Muscle layer of colon (tissue), 2 donors: ENCODE data around the gene PTGIS.

Experiments used
- H3K27ac ChIP-seq: one replicate; pipeline ENCODE4 v1.7.0; 2013; ENCODE audit warnings: low read depth, mild to moderate bottlenecking, low read length, moderate library complexity
- H3K27me3 ChIP-seq, 2 donors: one replicate each; pipeline ENCODE4 v1.7.0; 2013; ENCODE audit warnings: low read length in 2 of 2, mild to moderate bottlenecking in 2 of 2; ENCODE audit not compliant: insufficient read depth in 2 of 2, control insufficient read depth in 1 of 2
- H3K36me3 ChIP-seq: one replicate; pipeline ENCODE4 v1.7.0; 2013; ENCODE audit warnings: mild to moderate bottlenecking, low read length; ENCODE audit not compliant: insufficient read depth
- H3K4me1 ChIP-seq: one replicate; pipeline ENCODE4 v1.7.0; 2013; ENCODE audit warnings: mild to moderate bottlenecking, low read length; ENCODE audit not compliant: insufficient read depth
- H3K4me3 ChIP-seq, 2 donors: one replicate each; pipeline ENCODE4 v1.7.0; 2013; ENCODE audit warnings: low read length in 2 of 2, low read depth in 1 of 2, mild to moderate bottlenecking in 1 of 2, moderate library complexity in 1 of 2
- H3K9ac ChIP-seq: one replicate; pipeline ENCODE4 v1.7.0; 2013; ENCODE audit warnings: low read length
- H3K9me3 ChIP-seq: one replicate; pipeline ENCODE4 v1.7.0; 2013; ENCODE audit warnings: mild to moderate bottlenecking, low read length
- donor health status: abdominal sarcoma.
- donor health status: Adenocarcinoma of cecum.

The PTGIS gene

DNA sequence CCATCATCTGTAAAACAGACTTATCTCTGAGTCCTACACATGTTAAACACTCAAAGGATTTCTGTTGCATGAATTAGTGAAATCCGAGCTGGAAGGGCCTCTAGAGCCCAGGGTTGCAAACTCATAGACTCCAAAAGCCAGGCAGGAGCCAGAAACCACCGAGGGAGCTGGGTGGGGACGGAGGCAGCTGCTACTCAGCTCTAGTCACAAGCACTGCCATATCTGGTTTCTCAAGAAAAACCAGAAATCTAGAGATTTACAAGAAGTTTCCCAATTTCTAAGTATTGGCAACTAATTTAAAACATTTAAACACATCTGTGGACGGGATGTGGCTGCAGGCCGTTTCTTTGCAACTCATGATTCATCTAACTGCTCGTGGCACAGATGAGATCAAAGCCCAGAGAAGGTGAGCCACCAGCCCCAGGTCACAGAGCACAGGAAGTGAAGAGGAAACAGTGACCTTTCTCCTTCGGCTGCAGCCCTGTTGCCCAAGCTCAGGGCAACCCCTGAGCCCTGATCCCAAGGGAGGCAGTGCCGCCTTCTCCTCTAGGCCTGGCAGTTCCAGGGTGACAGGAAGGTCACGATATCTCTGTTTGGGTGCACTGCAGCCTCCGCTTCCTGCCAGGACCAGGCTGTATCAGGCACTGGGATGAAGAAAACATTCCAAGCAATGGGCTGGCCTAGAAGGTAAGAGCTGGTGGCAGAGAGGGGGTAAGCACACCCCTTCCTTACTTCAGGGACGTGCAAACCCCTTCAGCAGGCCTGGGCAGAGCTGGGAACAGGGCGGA lies 26.4 kb upstream of the PTGIS start:
- H3K4me1 ChIP-seq, result peaks cover 15% of the 10 kb centered on the region
- H3K27ac ChIP-seq, result no peak overlapping the region
- H3K9me3 ChIP-seq, result no peaks in the 10 kb centered on the region
- H3K9ac ChIP-seq, result no peak overlapping the region
- no peaks in the 10 kb centered on the region for H3K27me3 ChIP-seq
- H3K4me3 ChIP-seq, result no peak overlapping the region
- H3K36me3 ChIP-seq, result no peaks in the 10 kb centered on the region

- no peaks in the 10 kb centered on the region for H3K27me3 ChIP-seq
- H3K4me3 ChIP-seq, result no peak overlapping the region
- no peak overlapping the region for H3K9ac ChIP-seq
- H3K4me1 ChIP-seq, result peaks cover 15% of the 10 kb centered on the region
- H3K9me3 ChIP-seq, result no peaks in the 10 kb centered on the region
- H3K36me3 ChIP-seq, result no peaks in the 10 kb centered on the region
- H3K27ac ChIP-seq, result no peak overlapping the region
Measured at GRCh38 chr20:49593466-49594142, 25.7 kb upstream of the PTGIS start.

- Histone ChIP-seq H3K9me3 (no peaks in the 10 kb centered on the region), H3K4me1 (peaks cover 20% of the 10 kb centered on the region), H3K36me3 (no peaks in the 10 kb centered on the region), H3K27ac (no peak overlapping the region), H3K9ac (no peak overlapping the region), H3K27me3 (no peaks in the 10 kb centered on the region), H3K4me3 (no peak overlapping the region)
Measured at GRCh38 chr20:49592120-49592519, 24.2 kb upstream of the PTGIS start.

DNA sequence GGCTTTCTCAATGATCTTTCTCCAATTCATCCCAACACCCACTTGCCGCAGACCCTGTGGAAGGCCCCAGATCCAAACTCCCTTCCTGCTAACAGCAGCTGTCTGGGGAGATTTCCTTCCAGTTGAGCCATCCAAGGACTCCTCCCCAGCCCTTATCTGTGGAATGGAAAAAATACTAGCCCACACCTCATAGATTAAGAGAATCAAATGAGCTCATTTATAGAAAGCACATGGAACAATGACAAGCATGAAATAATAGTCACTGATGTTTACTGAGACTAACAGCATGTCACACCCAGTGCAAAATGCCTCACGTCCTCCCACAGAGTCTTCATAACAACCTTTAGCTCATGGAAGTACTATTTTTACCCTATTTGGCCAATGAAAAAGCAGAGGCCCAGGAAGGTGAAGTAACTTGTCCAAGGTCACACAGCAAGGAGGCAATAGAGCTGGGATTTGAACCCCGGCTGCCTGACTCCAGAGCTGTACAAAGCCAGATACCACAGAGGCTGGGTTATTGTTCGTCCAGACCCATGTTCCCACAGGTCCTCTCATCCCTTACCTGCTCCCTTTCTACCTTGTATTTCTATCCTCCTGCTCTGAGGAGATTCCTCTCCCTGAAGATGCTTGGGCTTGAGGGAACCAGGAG lies 23.4 kb upstream of the PTGIS start:
- Histone ChIP-seq H3K27ac (no peak overlapping the region), H3K36me3 (no peaks in the 10 kb centered on the region), H3K27me3 (no peaks in the 10 kb centered on the region), H3K9me3 (no peaks in the 10 kb centered on the region), H3K4me3 (no peak overlapping the region), H3K9ac (no peak overlapping the region), H3K4me1 (peaks cover 20% of the 10 kb centered on the region)

- Histone ChIP-seq H3K27ac (no peak overlapping the region), H3K36me3 (no peaks in the 10 kb centered on the region), H3K4me1 (peaks cover 24% of the 10 kb centered on the region), H3K9me3 (no peaks in the 10 kb centered on the region), H3K27me3 (no peaks in the 10 kb centered on the region), H3K4me3 (no peak overlapping the region), H3K9ac (no peak overlapping the region)
Measured at GRCh38 chr20:49590163-49591017, 22.5 kb upstream of the PTGIS start.

DNA sequence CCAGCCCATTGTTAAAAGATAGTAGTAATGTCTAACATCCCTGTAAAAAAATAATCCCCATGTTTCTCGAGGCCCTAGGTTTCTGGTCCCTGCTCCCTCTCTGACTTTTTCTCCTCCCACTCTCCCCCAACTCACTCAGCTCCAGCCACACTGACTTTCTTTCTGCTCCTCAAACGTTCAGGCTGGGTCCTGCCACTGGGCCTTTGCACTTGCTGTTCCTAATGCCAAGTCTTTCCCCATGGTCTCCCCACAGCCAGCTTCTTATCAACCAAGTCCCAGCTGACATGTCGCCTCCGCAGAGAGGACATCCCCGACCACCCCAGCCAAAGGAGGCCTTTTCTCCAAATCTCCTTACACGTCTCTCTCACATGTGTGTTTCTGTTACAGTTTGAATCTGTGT lies 21.8 kb upstream of the PTGIS start:
- no peaks in the 10 kb centered on the region for H3K9me3 ChIP-seq
- no peaks in the 10 kb centered on the region for H3K36me3 ChIP-seq
- no peak overlapping the region for H3K4me3 ChIP-seq
- no peaks in the 10 kb centered on the region for H3K27me3 ChIP-seq
- no peak overlapping the region for H3K27ac ChIP-seq
- H3K4me1 ChIP-seq, result peaks cover 28% of the 10 kb centered on the region
- H3K9ac ChIP-seq, result no peak overlapping the region

- no peak overlapping the region for H3K27ac ChIP-seq
- H3K4me3 ChIP-seq, result no peak overlapping the region
- H3K27me3 ChIP-seq, result no peaks in the 10 kb centered on the region
- H3K36me3 ChIP-seq, result no peaks in the 10 kb centered on the region
- H3K9me3 ChIP-seq, result peaks cover 5% of the 10 kb centered on the region
- H3K9ac ChIP-seq, result no peak overlapping the region
- peaks cover 21% of the 10 kb centered on the region for H3K4me1 ChIP-seq
Measured at GRCh38 chr20:49587111-49587570, 19.2 kb upstream of the PTGIS start.

- Histone ChIP-seq H3K9ac (no peak overlapping the region), H3K4me1 (peaks cover 26% of the 10 kb centered on the region), H3K27ac (no peak overlapping the region)
Measured at GRCh38 chr20:49585585-49586245, 17.8 kb upstream of the PTGIS start.

DNA sequence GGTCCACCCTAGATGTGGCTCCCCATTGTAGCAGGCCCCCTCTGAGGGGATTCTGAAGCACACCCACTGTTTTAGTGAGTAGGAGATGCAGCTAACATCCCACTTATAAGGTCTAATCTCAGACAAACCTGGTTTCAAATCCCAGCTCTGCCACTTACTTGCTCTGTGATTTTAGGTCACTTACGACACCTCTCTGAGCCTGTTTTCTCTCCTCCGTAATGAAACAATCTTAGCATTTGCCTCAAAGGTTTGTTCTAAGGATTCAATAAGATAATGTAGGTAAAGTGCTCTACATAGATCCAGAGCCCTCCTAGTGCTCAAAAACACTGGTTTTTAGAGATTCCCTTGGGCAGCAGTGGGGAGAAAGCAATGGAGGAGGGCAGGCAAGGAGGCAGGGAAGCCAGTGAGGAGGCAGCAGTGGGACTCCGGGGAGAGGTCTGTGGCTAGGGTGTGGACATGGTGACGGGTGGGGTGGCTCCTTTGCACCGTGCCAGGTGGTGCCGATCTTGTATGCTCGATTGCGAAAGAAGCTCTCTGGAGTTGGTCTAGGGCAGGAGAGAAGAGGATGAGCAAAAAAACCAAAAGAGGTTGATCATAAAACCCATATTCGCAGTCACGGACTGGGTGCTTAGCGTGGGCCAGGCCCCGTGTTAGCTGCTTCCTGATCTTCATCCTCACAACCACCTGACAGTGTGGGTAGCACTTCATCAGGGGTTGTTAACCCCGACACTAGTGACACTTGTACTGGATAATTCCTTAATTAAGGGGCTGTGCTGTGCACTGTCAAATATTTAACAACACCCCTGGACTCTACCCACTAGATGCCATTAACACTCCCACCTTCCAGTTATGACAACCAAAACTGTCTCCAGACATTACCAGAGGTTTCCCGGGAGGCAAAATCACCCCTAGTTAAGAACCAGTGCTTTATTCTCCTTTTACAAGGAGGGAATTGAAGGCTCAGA lies 16.8 kb upstream of the PTGIS start:
- H3K27ac ChIP-seq, result peak overlapping the region; percentile 52
- H3K4me3 ChIP-seq, result no peak overlapping the region
- H3K36me3 ChIP-seq, result no peaks in the 10 kb centered on the region
- no peaks in the 10 kb centered on the region for H3K27me3 ChIP-seq
- peaks cover 35% of the 10 kb centered on the region for H3K4me1 ChIP-seq
- H3K9ac ChIP-seq, result no peak overlapping the region
- H3K9me3 ChIP-seq, result peaks cover 6% of the 10 kb centered on the region

More at GRCh38 chr20:49585585-49586245, 17.8 kb upstream of the PTGIS start:
- H3K4me3 ChIP-seq, result no peak overlapping the region
- H3K27me3 ChIP-seq, result no peaks in the 10 kb centered on the region
- no peaks in the 10 kb centered on the region for H3K36me3 ChIP-seq
- H3K9me3 ChIP-seq, result peaks cover 6% of the 10 kb centered on the region
